Parathyroid adenoma (tissue), 2 donors: ENCODE data around the gene TMEM140.

Experiments used
- H2AFZ ChIP-seq: fragments of 300-600 bp; sonication (generic); one replicate; pipeline ENCODE4 v1.7.0; 2017; ENCODE audit warnings: antibody characterized with exemption, mild to moderate bottlenecking
- H3K27ac ChIP-seq: fragments of 300-600 bp; sonication (generic); one replicate; pipeline ENCODE4 v1.7.0; 2017
- H3K27me3 ChIP-seq: fragments of 300-600 bp; sonication (generic); one replicate; pipeline ENCODE4 v1.7.0; 2017; ENCODE audit warnings: low read length; ENCODE audit not compliant: control insufficient read depth, insufficient read depth
- H3K36me3 ChIP-seq: fragments of 300-600 bp; sonication (generic); one replicate; pipeline ENCODE4 v1.7.0; 2017; ENCODE audit warnings: low read length; ENCODE audit not compliant: control insufficient read depth, insufficient read depth
- H3K4me1 ChIP-seq: fragments of 300-600 bp; sonication (generic); one replicate; pipeline ENCODE4 v1.7.0; 2017; ENCODE audit warnings: control low read depth
- H3K4me2 ChIP-seq: fragments of 300-600 bp; sonication (generic); one replicate; pipeline ENCODE4 v1.7.0; 2017; ENCODE audit warnings: low read length
- H3K4me3 ChIP-seq: fragments of 300-600 bp; sonication (generic); one replicate; pipeline ENCODE4 v1.7.0; 2017; ENCODE audit warnings: low read depth, low read length
- H3K79me2 ChIP-seq: fragments of 300-600 bp; sonication (generic); one replicate; pipeline ENCODE4 v1.7.0; 2017; ENCODE audit warnings: control low read depth
- H3K9ac ChIP-seq: fragments of 300-600 bp; sonication (generic); one replicate; pipeline ENCODE4 v1.7.0; 2017; ENCODE audit warnings: mild to moderate bottlenecking
- H3K9me3 ChIP-seq: fragments of 300-600 bp; sonication (generic); one replicate; pipeline ENCODE4 v1.7.0; 2017; ENCODE audit warnings: low read length; ENCODE audit not compliant: control insufficient read depth
- TF ChIP-seq, protein P1 (sequence below): fragments of 300-600 bp; sonication (generic); IDR thresholded peaks from one replicate; pipeline ENCODE4 v1.7.0; 2017; ENCODE audit warnings: antibody characterized with exemption, mild to moderate bottlenecking
- donor health status: primary hyperparathyroidism.

TMEM140 gene

DNA sequence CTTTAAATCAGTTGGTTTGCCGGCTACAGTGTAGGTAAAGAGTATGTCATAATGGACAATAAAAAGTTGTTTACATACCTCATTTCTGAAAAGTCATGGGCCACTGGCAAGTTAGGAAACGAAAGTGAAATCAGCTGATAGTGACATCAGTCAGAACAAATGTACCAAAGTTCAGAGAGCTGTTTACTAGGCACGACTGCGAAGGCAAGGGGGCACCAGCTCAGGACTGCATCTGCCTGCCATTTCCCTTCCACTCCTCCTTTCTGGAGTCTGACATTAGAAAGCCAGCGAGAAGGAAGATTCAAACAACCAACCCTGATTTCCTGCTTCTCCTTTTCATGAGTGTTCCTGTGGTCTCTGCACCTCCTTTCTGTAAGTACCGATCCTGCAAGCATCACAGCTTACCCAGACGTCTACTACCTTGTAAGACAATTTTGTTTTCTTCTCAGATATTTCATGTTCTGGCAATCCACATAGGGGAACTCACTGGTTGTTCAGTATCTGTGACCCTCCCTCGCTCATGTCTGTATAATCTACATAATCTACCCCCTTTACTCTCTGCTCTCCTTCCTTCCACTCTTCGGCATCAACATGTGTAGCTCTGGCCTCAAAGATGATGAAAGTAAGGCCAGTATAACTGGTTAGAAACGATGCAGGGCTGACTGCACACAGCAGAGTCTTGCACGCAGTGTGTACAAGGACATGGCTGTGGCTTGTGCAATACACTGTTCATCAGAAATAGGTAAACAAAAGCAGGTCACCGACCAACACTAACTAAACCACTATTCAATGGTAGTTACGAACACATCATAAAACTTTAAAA is at the start of gene TMEM140:
TSS of gene TMEM140 (plus strand) at position 174 of the 823 bp plus-strand sequence. CDS start 16,370 bp downstream, outside the sequence.
- no peaks in the 10 kb centered on the region for H3K79me2 ChIP-seq
- no peaks in the 10 kb centered on the region for H3K27me3 ChIP-seq
- H3K9ac ChIP-seq = peak within 1 kb of the TSS; percentile 15
- peak within 1 kb of the TSS; percentile 88 for H3K27ac ChIP-seq
- H2AFZ ChIP-seq = peak within 1 kb of the TSS; percentile 80
- no peaks in the 10 kb centered on the region for H3K36me3 ChIP-seq
- H3K9me3 ChIP-seq = no peaks in the 10 kb centered on the region
- H3K4me3 ChIP-seq = peak within 1 kb of the TSS; percentile 56
- peak within 1 kb of the TSS; percentile 67 for H3K4me2 ChIP-seq
- H3K4me1 ChIP-seq = peaks cover 5% of the 10 kb centered on the region
- TF ChIP-seq, protein P1, sequence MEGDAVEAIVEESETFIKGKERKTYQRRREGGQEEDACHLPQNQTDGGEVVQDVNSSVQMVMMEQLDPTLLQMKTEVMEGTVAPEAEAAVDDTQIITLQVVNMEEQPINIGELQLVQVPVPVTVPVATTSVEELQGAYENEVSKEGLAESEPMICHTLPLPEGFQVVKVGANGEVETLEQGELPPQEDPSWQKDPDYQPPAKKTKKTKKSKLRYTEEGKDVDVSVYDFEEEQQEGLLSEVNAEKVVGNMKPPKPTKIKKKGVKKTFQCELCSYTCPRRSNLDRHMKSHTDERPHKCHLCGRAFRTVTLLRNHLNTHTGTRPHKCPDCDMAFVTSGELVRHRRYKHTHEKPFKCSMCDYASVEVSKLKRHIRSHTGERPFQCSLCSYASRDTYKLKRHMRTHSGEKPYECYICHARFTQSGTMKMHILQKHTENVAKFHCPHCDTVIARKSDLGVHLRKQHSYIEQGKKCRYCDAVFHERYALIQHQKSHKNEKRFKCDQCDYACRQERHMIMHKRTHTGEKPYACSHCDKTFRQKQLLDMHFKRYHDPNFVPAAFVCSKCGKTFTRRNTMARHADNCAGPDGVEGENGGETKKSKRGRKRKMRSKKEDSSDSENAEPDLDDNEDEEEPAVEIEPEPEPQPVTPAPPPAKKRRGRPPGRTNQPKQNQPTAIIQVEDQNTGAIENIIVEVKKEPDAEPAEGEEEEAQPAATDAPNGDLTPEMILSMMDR = no peak

DNA sequence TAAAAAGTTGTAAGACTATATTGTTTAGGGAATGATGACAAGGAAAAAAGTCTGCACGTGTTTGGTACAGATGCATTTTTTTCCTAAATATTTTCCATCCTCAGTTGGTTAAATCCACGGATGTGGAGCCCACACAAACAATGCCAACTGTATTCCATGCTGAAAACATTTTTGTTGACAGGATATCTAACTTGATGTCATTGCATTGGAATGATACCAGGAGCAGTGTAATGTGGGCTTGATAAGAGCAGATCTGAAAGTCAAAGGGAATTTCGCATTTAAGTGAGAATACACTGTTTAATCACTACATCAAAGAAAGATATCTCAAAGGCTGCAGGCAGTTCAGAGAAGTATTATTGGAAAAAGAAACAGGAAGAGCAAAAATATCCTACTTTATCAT is 49.5 kb upstream of the TMEM140 start:
- no peaks in the 10 kb centered on the region for H3K36me3 ChIP-seq
- no peak overlapping the region for H3K4me2 ChIP-seq
- H3K4me3 ChIP-seq = no peak overlapping the region
- H3K79me2 ChIP-seq = no peaks in the 10 kb centered on the region
- no peaks in the 10 kb centered on the region for H3K4me1 ChIP-seq
- H2AFZ ChIP-seq = no peak overlapping the region
- no peaks in the 10 kb centered on the region for H3K27me3 ChIP-seq
- H3K27ac ChIP-seq = no peak overlapping the region
- no peaks in the 10 kb centered on the region for H3K9me3 ChIP-seq
- H3K9ac ChIP-seq = no peak overlapping the region
- TF ChIP-seq, protein P1 = no peak

DNA sequence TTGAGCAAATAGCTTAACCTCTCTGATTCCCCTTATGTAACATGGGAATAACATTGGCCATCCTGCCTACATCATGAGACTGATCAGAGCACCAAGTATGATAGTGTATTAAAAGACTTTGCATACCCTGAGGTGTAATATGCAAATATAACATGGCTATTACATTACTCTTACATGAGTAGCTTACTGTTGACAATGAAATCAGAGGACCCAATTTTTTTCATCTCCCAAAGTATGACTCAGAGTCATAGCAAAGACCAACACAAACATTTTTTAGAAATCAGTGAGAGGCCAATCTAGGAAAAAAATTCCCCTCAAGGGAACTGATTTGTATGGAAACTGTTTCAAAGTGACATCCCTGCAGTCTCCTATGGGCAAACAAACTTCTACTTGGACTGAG is 47.0 kb upstream of the TMEM140 start:
- no peak overlapping the region for H2AFZ ChIP-seq
- no peak overlapping the region for H3K27ac ChIP-seq
- H3K4me1 ChIP-seq = no peaks in the 10 kb centered on the region
- no peak overlapping the region for H3K9ac ChIP-seq
- H3K4me2 ChIP-seq = no peak overlapping the region
- H3K36me3 ChIP-seq = no peaks in the 10 kb centered on the region
- H3K9me3 ChIP-seq = no peaks in the 10 kb centered on the region
- TF ChIP-seq, protein P1 = no peak
- no peaks in the 10 kb centered on the region for H3K79me2 ChIP-seq
- no peak overlapping the region for H3K4me3 ChIP-seq
- no peaks in the 10 kb centered on the region for H3K27me3 ChIP-seq

DNA sequence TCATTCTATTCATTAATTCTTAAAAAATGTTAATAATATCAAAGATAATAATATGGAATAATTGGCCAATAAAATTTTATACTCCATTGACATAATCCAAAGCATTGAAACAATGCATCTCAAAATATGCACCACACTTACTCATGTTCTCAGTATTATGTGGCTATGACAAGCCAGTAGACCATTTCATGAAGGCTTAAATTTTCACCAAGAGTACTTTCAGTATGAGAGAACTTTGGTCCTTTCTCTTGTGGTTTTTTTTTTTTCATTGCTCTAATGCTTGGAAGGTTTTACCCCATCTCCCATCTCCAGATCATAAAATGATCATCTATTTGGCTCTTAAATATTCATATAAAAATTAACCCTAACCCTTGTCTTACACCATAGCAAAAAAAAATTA is 45.5 kb upstream of the TMEM140 start:
- Histone ChIP-seq H2AFZ (no peak overlapping the region), H3K4me2 (no peak overlapping the region), H3K79me2 (no peaks in the 10 kb centered on the region), H3K27me3 (no peaks in the 10 kb centered on the region), H3K9me3 (no peaks in the 10 kb centered on the region), H3K27ac (no peak overlapping the region), H3K36me3 (no peaks in the 10 kb centered on the region), H3K4me1 (no peaks in the 10 kb centered on the region), H3K4me3 (no peak overlapping the region), H3K9ac (no peak overlapping the region)
- TF ChIP-seq, protein P1 = no peak

DNA sequence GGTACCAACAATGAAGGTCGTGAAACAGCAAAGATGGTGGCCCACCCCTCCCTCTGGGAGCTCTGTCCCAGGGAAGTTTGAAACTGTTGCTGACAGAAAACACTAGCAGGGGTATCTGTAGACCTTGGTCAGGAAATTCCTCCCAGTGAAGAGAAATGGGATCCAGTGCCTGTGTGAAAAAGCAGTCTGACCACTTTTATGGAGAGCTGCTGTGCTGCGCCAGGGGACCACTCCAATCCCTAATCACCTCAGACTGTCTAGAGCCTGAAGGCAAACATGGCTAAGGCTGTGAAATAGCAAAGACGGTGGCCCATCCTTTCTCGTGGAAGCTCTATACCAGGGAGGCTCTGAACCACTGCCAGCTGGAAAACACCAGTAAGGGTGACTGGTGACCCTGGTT is 38.3 kb upstream of the TMEM140 start:
- no peak overlapping the region for H3K27ac ChIP-seq

More for the DNA sequence above, 38.3 kb upstream of the TMEM140 start:
- Histone ChIP-seq H3K27me3 (no peaks in the 10 kb centered on the region), H3K9me3 (no peaks in the 10 kb centered on the region), H3K9ac (no peak overlapping the region), H3K4me3 (no peak overlapping the region), H2AFZ (no peak overlapping the region), H3K36me3 (no peaks in the 10 kb centered on the region), H3K79me2 (no peaks in the 10 kb centered on the region), H3K4me1 (no peaks in the 10 kb centered on the region), H3K4me2 (no peak overlapping the region)
- TF ChIP-seq, protein P1 = no peak
